NCI-H187 treated with DMSO at 0.1 percent for 48 hours (cell line): ENCODE measurements around the gene SDSL.

Experiments
- DNase-seq: peaks from one replicate; lab custom pipeline; 2025; lab: John Stamatoyannopoulos, UW

The SDSL gene, protein sequence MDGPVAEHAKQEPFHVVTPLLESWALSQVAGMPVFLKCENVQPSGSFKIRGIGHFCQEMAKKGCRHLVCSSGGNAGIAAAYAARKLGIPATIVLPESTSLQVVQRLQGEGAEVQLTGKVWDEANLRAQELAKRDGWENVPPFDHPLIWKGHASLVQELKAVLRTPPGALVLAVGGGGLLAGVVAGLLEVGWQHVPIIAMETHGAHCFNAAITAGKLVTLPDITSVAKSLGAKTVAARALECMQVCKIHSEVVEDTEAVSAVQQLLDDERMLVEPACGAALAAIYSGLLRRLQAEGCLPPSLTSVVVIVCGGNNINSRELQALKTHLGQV

DNA sequence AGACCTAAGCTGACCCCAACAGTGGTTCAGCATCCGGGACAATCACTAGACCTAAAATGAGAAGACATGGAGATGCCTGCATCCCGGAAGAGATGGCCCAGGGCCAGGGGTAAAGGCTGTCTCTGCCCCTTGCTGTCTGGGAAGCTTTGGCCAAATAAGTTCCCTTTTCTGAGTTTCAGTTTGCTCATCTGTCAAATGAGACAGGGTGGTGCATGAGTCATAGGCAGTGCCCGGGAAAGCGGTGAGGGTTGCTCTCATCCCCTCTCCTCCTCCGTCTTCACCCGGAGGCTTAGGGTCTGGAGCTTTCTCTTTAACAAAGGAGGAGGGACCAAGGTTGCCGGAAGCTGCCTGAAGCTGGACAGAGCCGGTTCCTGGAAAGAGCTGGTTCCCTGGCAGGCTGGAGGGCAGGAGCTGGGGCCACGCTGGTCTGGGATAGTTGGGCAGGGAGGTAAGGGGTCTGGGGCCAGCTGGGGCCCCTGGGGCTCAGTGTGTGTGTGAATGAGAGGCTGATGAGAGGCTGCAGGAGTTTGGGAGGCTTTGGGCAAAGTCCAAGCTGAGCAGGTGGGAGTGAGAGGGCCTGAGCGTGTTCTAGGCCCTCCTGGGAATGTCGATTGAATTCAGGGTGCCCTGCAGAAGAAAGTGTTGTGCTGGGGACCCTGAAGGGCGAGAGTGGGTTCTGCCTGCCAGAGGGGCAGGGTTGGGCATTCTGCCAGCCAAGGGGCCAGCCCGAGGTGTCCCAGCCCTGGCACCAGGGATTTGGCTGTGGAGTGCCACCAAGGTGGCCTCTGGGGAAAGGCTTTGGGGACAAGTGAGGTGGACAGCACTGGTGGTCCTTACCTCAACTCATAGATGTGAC, at the start of gene SDSL:
TSS of gene SDSL (plus strand) at position 351 of the 856 bp plus-strand sequence. CDS start 5,603 bp downstream, outside the sequence.
- no peak for DNase-seq

DNA sequence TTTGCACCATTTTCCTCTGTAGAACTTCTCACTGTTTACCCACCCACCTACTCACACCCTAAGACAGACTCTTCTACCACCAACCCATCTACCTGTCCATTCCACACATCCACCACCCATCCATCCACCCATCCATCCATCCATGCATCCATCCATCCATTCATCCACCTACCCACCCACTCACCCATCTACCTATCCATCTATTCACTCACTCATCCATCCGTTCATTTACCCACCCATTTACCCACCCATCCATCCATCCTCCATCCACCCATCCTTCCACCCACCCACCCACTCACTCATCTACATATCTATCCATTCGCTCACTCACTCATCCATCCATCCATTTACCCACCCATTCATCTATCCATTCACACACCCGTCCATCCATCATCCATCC, 48.7 kb upstream of the SDSL start:
- DNase-seq = no peak

DNA sequence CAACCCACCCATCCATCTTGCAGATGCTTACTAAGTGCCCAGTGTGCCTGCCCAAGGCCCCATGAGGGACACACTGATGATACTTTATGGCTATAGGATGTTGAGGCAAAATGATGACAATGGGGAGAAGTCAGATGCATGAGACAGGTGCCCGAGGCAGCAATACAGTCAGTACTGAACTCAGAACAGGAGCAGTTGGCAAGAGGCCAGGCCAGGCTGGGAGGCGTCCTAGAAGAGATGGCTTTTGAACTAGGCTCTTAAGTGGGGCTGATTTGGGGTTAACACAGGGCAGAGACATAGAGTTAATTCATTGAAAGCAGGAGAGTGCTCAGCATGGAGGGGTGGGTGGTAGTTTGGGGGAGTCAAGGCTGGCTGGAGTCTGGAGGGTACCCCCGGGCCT, 48.2 kb upstream of the SDSL start:
- no peak for DNase-seq

DNA sequence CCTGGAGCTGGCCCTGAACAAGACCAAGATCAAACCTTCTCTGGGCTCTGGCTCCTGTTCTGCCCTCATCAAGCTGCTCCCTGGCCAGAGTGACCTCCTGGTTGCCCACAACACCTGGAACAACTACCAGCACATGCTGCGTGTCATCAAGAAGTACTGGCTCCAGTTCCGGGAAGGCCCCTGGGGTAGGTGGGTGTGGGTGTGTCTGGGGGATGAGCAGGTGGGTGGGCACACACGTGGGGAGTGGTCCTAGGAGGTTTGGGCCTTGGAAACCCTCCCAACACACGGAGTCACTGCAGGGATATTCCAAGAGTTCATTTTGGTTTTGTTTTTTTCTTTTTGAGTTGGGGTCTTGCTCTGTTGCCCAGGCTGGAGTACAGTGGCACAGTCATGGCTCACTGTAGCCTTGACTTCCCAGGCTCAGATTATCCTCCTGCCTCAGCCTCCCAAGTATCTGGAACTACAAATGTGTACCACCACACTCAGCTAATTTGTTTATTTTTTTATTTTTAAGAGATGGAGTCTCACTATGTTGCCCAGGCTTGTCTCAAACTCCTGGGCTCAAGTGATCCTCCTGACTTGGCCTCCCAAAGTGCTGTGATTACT, 47.3 kb upstream of the SDSL start:
- no peak for DNase-seq

DNA sequence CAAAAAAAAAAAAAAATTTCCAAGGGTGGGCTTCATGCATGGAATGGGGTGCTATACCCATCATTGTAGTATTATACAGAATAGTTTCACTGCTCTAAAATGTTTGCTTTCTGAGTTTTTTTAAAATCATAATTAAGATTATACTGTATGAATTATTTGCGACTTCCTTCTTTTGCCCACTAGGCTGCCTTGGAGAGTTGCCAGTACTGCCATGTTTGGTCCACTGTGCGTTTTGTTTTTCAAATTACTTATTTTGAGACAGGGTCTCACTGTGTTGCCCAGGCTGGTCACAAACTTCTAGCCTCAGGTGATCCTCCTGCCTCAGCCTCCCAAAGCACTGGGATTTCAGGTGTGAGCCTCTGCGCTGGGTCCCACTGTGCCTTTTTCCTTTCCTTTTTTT, 43.9 kb upstream of the SDSL start:
- DNase-seq = no peak

DNA sequence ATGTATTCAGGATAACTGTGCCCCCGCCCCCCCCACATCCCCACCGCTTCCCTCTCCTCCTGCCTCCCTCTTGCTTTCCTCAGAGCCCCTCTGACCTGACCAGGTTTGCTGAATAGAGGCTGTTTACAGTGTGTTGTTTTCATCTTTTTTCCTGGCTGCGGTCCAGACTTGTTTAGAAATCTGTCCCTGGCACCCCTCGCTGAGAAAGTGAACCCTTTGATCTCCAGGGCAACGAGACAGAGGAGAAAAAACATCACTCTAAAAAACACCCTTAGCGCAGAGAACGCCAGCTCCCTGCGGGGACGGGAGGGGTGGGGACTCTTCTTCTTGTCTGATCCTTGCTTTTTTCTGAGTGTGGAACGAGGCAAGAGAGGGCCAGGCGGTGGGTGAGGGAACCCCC, 41.0 kb upstream of the SDSL start:
- no peak for DNase-seq

DNA sequence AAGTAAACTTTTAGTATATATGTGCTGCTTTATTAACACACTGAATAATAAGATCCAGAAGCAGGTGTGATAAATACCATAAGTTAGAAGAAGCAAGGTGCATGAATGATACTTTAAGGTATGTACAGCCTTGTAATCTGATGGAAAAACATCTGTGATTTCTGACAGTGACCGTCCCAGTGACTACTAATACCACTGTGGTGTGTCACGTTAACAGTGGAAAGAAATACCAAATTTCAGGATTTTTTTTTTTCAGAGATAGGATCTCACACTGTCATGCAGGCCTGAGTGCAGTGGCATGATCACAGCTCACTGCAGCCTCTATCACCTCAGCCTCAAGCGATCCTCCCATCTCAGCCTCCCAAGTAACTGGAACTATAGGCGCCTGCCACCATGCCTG, 40.0 kb upstream of the SDSL start:
- no peak for DNase-seq

DNA sequence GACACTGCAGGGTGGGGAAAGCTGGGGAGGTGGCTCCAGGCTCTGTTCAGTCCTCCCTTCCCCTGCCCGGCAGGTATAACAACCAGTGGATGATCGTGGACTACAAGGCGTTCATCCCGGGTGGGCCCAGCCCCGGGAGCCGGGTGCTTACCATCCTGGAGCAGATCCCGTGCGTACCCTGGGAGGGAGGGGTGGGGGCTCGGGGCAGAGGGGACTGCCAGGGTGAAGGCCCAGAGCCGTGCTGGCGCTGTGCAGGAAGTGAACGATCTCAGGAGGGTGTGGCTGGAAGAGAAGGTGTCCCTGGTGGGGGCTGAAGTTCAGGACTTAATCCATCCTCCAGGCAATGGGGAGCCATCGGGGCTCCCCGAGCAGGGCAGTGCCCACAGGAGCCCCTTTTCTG, 37.4 kb upstream of the SDSL start:
- no peak for DNase-seq

DNA sequence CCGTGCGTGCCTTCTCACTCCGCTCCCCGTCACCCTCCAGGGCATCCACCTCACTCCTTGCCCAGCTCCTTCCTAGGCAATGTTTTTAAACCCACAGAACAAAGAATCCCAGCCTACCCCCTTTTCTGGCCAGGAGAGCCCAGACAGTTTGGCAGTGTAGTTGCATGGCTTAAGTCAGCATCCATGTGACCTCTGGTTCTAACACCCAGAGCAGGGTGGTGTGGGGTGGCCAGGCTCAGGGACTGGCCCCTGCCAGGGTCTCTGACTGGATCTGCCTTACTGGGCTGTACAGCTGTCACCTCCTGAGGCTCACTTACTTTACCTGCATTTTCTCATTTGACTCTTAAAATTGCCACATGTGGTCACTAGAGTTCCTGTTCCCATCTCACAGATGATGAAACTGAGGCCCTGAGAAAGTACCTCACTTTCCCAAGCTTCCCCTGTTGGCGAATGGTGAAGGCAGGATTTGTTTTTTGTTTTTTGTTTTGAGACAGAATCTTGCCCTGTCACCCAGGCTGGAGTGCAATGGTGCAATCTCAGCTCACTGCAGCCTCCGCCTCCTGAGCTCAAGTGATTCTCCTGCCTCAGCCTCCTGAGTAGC, 36.8 kb upstream of the SDSL start:
- DNase-seq = no peak

DNA sequence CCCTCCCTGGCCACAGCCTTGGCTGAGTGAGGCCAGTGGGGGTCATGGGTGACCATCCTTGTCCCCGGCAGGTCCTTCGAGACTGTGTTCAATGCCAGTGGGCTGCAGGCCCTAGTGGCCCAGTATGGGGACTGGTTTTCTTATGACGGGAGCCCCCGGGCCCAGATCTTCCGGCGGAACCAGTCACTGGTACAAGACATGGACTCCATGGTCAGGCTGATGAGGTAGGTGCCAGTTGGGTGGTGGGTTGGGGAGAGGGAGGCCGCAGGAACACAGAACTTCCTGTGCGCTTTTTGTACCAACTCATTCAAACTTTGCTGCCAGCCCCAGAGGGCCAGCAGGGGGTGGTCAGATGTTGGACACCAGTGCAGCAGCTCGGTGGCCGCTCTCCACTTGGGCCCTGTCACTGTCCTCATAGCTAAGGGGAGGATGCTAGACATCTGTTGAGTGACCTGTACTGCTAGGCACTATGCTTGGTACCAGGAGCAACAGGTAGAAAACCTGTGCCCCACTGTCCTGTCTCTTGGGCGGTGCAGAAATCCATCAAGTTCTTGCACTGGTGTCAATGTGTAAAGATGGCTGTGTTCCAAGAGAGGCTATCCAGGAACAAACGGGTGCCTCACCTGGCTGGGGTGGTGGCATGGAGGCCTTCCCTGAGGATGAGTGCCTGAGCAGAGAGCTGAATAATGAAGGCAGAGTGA, 35.2 kb upstream of the SDSL start:
- DNase-seq = no peak

DNA sequence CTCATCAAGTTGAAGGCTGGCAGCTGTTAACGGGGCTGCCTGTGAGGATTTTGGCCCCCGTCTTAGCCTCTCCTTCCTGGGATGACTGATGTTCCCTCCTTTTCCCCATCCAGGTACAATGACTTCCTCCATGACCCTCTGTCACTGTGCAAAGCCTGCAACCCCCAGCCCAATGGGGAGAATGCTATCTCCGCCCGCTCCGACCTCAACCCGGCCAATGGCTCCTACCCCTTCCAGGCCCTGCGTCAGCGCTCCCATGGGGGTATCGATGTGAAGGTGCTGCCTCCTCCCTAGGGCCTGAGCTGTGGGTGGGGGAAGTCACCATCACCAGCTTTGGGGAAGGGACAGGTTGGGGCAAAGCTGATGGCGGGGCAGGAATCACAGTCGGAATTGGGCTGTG, 34.5 kb upstream of the SDSL start:
- no peak for DNase-seq

DNA sequence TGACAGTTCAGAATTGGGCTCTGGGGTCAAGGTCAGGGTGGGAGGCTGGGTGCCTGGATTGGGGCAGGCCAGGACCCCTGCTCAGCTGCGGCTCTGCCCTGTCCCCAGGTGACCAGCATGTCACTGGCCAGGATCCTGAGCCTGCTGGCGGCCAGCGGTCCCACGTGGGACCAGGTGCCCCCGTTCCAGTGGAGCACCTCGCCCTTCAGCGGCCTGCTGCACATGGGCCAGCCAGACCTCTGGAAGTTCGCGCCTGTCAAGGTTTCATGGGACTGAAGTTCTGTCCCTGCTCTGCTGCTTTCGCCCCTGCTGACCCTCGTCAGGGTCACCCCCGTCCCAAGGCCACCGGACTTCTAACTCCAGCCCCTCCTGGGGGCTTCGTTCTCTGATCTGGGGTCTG, 33.8 kb upstream of the SDSL start:
- no peak for DNase-seq

DNA sequence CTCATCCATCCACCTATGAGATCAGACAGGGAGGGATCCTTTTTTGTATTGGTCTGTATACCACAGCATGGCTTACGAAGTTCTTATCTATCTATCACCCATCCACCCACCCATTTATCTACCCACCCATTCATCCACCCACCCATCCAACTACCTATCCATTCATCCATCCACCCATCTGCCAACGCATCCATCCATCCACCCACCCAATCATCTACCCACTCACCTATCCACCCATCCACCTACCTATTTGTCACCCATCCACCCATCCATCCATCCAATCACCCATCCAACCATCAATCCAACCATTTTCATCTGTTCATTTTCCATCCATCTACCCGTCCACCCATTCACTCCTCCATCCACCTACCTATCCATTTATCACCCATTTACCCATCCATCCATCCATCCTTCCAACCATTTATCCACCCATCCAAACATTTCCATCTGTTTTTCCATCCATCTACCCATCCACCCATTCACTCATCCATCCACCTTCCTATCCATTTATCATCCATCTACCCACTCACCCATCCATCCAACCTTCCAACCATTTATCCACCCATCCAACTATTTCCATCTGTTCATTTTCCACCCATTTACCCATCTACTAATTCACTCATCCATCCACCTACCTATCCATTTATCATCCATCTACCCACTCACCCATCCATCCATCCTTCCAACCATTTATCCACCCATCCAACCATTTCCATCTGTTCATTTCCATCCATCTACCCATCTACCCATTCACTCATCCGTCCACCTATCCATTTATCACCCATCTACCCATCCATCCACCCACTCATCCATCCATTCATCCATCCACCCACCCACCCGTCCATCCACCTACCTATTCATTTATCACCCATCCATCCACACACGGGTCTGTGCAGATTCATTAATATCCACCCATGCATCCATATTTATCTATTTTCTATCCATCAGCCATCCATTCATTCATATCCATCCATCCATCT, 31.8 kb upstream of the SDSL start:
- no peak for DNase-seq

DNA sequence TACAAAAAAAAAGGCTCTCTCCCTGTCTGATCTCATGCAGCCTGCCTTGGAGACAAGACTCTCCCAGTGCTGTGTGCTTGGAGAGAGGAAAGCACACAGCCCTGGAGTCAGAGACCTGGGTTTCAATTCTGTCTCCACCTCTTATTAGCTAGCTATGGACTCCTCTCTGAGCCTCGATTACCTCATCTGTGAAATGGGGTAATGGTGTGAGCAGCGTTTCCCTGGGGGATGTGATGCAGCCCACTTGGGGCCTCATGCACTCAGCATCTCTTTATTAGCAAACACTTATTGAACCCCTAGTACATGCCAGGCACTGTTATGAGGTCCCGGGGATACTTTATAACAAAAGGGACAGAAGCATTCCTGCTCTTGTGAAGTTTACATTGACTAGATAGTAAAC, 31.0 kb upstream of the SDSL start:
- no peak for DNase-seq

DNA sequence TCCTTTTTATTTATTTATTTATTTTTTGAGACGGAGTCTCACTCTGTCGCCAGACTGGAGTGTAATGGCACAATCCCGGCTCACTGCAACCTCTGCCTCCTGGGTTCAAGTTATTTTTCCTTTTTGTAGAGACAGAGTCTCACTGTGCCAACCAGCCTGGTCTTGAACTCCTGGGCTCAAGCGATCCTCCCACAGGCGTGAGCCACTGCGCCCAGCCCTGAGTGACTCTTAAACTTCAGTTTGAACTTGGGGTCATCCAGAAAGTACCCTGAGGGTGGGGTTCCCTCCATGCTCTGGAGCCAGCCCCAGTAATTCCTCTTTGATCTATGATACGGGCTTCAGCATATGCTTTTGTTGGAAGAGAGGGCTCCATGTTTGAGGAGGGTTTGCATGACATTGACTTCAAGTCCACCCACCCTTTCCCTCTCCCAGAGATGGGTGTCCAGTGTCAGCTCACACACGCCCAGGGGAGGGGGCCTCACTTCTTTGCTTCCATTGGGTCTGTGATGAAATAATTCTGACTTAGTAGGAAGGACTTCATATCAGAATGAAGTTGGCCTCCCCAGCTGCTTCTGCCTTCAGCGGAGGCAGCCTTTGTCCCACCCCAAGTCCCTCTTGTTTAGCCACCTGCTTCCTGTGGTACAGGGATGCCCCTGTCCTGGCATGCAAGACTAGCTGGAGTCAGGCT, 30.4 kb upstream of the SDSL start:
- no peak for DNase-seq

DNA sequence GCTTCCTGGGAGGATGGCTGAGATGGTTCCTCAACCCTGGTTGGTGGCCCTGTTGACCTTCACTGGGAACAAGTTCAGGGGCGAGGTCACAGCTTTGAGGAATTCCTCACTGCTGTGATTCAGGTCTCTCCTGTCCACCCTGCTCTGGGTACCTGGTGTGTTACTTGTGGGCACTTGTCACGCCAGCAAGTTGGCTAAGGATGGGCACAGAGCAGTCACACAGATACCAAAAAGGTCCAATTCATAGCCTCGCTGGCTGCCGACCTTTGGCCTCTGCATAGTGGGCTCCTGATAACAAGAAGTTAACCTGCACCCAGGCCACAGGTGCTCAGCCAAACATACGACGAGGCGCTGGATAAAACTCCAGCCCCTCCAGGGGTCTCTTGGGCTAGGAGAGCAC, 29.7 kb upstream of the SDSL start:
- no peak for DNase-seq

DNA sequence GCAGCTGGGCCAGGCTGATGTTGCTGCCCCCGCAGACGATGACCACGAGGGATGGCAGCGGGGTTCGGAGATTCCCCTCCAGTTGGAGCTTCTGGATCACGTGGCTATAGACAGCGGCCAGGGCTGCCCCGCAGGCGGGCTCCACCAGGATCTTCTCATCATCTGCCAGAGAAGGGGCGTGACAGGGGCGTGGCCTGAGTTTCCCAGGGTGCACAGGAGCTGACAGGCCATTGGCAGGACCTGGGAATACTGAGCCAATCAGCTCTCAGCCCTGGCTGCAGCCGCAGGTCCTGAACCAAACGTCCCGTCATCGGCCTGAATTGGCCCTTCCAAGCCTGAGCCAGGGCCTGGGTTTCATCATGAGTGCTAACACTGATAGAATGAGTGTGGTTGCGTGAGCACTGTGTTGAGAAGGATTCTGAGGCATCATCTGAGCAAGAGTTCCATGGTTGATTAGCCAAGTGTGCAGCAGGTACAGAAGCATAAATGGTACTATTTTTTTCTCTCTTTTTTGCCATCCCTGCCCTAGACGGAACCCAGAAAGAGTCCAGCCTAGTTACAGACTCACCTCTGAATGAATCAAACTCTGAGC, 29.1 kb upstream of the SDSL start:
- DNase-seq = no peak

DNA sequence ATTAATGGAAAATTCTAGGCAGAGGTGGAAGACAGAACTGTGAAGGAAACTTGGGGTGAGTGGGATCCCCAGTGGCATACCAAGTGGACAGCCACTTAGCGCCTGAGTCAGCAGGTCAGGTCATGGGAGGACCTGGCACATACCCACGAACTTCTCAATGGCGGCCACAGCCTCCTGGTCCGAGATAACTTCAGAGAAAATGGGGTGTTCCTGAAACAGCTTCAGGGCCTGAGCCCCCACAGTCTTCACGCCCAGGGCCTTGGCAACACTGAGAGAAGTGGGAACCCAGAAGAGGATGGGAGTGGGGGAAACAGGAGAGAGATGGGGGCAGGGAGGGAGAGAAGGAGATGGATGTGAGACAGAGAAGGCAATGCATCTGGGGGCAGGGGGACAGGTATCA, 28.4 kb upstream of the SDSL start:
- DNase-seq = no peak

DNA sequence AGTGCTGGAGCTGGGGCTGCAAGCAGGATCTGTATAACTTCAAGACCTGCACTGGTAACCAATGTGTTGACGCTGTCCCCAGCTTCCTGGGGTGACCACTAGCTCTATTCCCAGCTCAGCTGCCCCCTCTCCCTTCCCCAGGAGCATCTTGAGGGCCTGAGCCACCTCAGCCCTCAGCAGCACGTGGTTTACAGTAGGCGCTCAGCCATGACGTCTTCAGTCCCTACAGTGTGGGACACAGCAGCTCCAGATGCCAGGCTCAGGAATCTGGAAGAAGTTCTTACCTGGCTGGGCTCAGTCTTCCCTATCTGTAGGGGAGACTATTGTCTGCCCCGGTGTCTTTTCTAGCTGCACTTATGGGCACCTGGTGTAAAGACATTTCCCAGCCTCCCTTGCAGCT, 27.1 kb upstream of the SDSL start:
- DNase-seq = no peak

DNA sequence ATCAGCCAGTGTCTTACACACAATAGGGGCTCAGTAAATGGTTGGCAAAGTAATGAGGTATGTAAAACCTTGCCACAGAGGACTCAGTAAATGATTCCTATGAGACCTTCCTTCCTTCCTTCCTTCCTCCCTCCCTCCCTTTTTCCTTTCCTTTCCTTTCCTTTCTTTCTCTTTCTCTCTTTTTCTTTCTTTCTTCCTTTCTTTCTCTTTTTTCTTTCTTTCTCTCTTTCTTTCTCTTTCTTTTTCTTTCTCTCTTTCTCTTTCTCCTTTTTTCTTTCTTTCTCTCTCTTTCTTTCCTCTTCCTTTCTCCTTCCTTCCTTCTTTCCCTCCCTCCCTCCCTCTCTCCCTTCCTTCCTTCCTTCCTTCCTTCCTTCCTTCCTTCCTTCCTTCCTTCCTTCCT, 26.0 kb upstream of the SDSL start:
- DNase-seq = no peak
